Activated CD4-positive, alpha-beta T cell treated with anti-CD3 and anti-CD28 coated beads for 36 hours (primary cell): ENCODE results near the gene GRIA4. TPM values are rescaled to one million over a fixed set of nuclear protein-coding genes. Genes with fewer than 3 reads are reported as not detected.
A peak's percentile ranks its signal among the peaks of the same experiment; 100 is the strongest.

Experiments used
- ATAC-seq: fragments of 200-7000 bp; cut with Tn5 transposase; one replicate; pipeline ENCODE4 v1.10.0; 2021; ENCODE audit warnings: mild to moderate bottlenecking, moderate library complexity
- CTCF ChIA-PET: fragments of 350-600 bp; sonication (Branson Sonifier 250); formaldehyde crosslinking; loops from one replicate; lab custom pipeline; 2021; ENCODE audit warnings: antibody characterized with exemption; lab: Charles Lee
- POLR2A ChIA-PET: fragments of 350-600 bp; sonication (Branson Sonifier 250); formaldehyde crosslinking; loops from one replicate; lab custom pipeline; 2021; ENCODE audit warnings: antibody characterized with exemption, inconsistent platforms; lab: Charles Lee
- DNase-seq: peaks from one replicate; pipeline ENCODE4 v3.0.0-alpha.2; 2020
- H3K27ac Mint-ChIP-seq: one replicate; pipeline ENCODE4 v1.8.0; 2021; ENCODE audit warnings: mixed read lengths
- H3K27me3 Mint-ChIP-seq: one replicate; pipeline ENCODE4 v1.8.0; 2021; ENCODE audit warnings: mixed read lengths
- H3K36me3 Mint-ChIP-seq: one replicate; pipeline ENCODE4 v1.8.0; 2021; ENCODE audit warnings: low read depth, mixed read lengths
- H3K4me1 Mint-ChIP-seq: one replicate; pipeline ENCODE4 v1.8.0; 2021; ENCODE audit warnings: mixed read lengths
- H3K4me3 Mint-ChIP-seq: one replicate; pipeline ENCODE4 v1.8.0; 2021; ENCODE audit warnings: mild to moderate bottlenecking, moderate library complexity, mixed read lengths
- H3K9me3 Mint-ChIP-seq: one replicate; pipeline ENCODE4 v1.8.0; 2021; ENCODE audit warnings: low read depth, mixed read lengths
- intact Hi-C, 2 experiments: fragments of 100-400 bp; cut with DNase I in 1 of 2; cut with micrococcal nuclease in 1 of 2; formaldehyde crosslinking; loops; one replicate each; pipeline versions ENCODE4 v1.14.2 to v1.15.1; 2022 to 2024; cut with DNase I, micrococcal nuclease
- total RNA-seq, 2 experiments: library from RNA; stranded (reverse); gene quantifications; one replicate each; pipeline ENCODE4 v1.2.3, GENCODE V29; 2021

GRIA4 gene
- not detected for total RNA-seq

GRCh38 chr11:105609832-105610781 lies at the start of gene GRIA4:
Gene GRIA4 (plus strand): TSS chr11:105610073. CDS start chr11:105610998, 925 bp downstream.
- peaks cover 14% of the 10 kb centered on the region for H3K4me1 Mint-ChIP-seq
- ATAC-seq: peak; percentile 55
- no peaks in the 10 kb centered on the region for H3K9me3 Mint-ChIP-seq
- peak; percentile 35 for DNase-seq
- ChIA-PET CTCF (no interaction called here), POLR2A (no interaction called here)
- intact Hi-C loops: no loop called here
- peaks cover 41% of the 10 kb centered on the region for H3K27me3 Mint-ChIP-seq
- H3K27ac Mint-ChIP-seq: no peak within 1 kb of the TSS
- H3K36me3 Mint-ChIP-seq: no peaks in the 10 kb centered on the region
- H3K4me3 Mint-ChIP-seq: peak within 1 kb of the TSS; percentile 43

GRCh38 chr11:105573091-105573490 lies 36.8 kb upstream of the GRIA4 start:
- intact Hi-C loops: no loop called here
- POLR2A ChIA-PET: no interaction called here
- H3K27me3 Mint-ChIP-seq: no peaks in the 10 kb centered on the region
- no peak overlapping the region for H3K27ac Mint-ChIP-seq
- DNase-seq: no peak
- H3K36me3 Mint-ChIP-seq: no peaks in the 10 kb centered on the region
- CTCF ChIA-PET: no interaction called here
- no peaks in the 10 kb centered on the region for H3K4me1 Mint-ChIP-seq
- H3K4me3 Mint-ChIP-seq: no peak overlapping the region
- H3K9me3 Mint-ChIP-seq: no peaks in the 10 kb centered on the region
- ATAC-seq: no peak

GRCh38 chr11:105574974-105575373 lies 34.9 kb upstream of the GRIA4 start:
- intact Hi-C loops: no loop called here
- no peaks in the 10 kb centered on the region for H3K9me3 Mint-ChIP-seq
- no peaks in the 10 kb centered on the region for H3K36me3 Mint-ChIP-seq
- H3K4me3 Mint-ChIP-seq: no peak overlapping the region
- H3K4me1 Mint-ChIP-seq: no peaks in the 10 kb centered on the region
- ChIA-PET POLR2A (no interaction called here), CTCF (no interaction called here)
- DNase-seq (no peak), ATAC-seq (no peak)
- H3K27ac Mint-ChIP-seq: no peak overlapping the region
- H3K27me3 Mint-ChIP-seq: no peaks in the 10 kb centered on the region

- H3K4me1 Mint-ChIP-seq: no peaks in the 10 kb centered on the region
- no peaks in the 10 kb centered on the region for H3K27me3 Mint-ChIP-seq
- no peak for DNase-seq
- ChIA-PET CTCF (no interaction called here), POLR2A (no interaction called here)
- H3K27ac Mint-ChIP-seq: no peak overlapping the region
- intact Hi-C loops: no loop called here
- no peaks in the 10 kb centered on the region for H3K9me3 Mint-ChIP-seq
- H3K4me3 Mint-ChIP-seq: no peak overlapping the region
- H3K36me3 Mint-ChIP-seq: no peaks in the 10 kb centered on the region
- ATAC-seq: no peak
Observed at GRCh38 chr11:105577641-105578040, 32.2 kb upstream of the GRIA4 start.

- DNase-seq (no peak), ATAC-seq (no peak)
- Mint-ChIP-seq H3K4me1 (no peaks in the 10 kb centered on the region), H3K36me3 (no peaks in the 10 kb centered on the region), H3K27me3 (no peaks in the 10 kb centered on the region), H3K27ac (no peak overlapping the region), H3K4me3 (no peak overlapping the region), H3K9me3 (no peaks in the 10 kb centered on the region)
- ChIA-PET POLR2A (no interaction called here), CTCF (no interaction called here)
- intact Hi-C loops: no loop called here
Observed at GRCh38 chr11:105579111-105579510, 30.8 kb upstream of the GRIA4 start.

- CTCF ChIA-PET: no interaction called here
- no peak overlapping the region for H3K27ac Mint-ChIP-seq
- no peak for ATAC-seq
Observed at GRCh38 chr11:105582497-105582896, 27.4 kb upstream of the GRIA4 start.

GRCh38 chr11:105588001-105588400 lies 21.9 kb upstream of the GRIA4 start:
- no peak overlapping the region for H3K4me3 Mint-ChIP-seq
- no peak for ATAC-seq
- no peaks in the 10 kb centered on the region for H3K36me3 Mint-ChIP-seq
- no peak for DNase-seq
- H3K27me3 Mint-ChIP-seq: no peaks in the 10 kb centered on the region
- H3K9me3 Mint-ChIP-seq: no peaks in the 10 kb centered on the region
- ChIA-PET CTCF (no interaction called here), POLR2A (no interaction called here)
- H3K27ac Mint-ChIP-seq: no peak overlapping the region
- intact Hi-C loops: no loop called here
- no peaks in the 10 kb centered on the region for H3K4me1 Mint-ChIP-seq

More at GRCh38 chr11:105582497-105582896, 27.4 kb upstream of the GRIA4 start:
- Mint-ChIP-seq H3K4me3 (no peak overlapping the region), H3K9me3 (no peaks in the 10 kb centered on the region), H3K4me1 (no peaks in the 10 kb centered on the region), H3K36me3 (no peaks in the 10 kb centered on the region), H3K27me3 (no peaks in the 10 kb centered on the region)
- POLR2A ChIA-PET: no interaction called here
- intact Hi-C loops: no loop called here
- no peak for DNase-seq

GRCh38 chr11:105589346-105589745 lies 20.5 kb upstream of the GRIA4 start:
- intact Hi-C loops: no loop called here
- POLR2A ChIA-PET: no interaction called here
- H3K9me3 Mint-ChIP-seq: no peaks in the 10 kb centered on the region
- H3K27ac Mint-ChIP-seq: no peak overlapping the region
- no peaks in the 10 kb centered on the region for H3K36me3 Mint-ChIP-seq
- ATAC-seq: no peak
- H3K4me3 Mint-ChIP-seq: no peak overlapping the region
- no peak for DNase-seq
- H3K27me3 Mint-ChIP-seq: no peaks in the 10 kb centered on the region
- no peaks in the 10 kb centered on the region for H3K4me1 Mint-ChIP-seq
- CTCF ChIA-PET: no interaction called here

- ChIA-PET CTCF (no interaction called here), POLR2A (no interaction called here)
- intact Hi-C loops: no loop called here
- Mint-ChIP-seq H3K4me1 (no peaks in the 10 kb centered on the region), H3K36me3 (no peaks in the 10 kb centered on the region), H3K9me3 (no peaks in the 10 kb centered on the region), H3K27ac (no peak overlapping the region), H3K27me3 (no peaks in the 10 kb centered on the region), H3K4me3 (no peak overlapping the region)
- DNase-seq: no peak
- no peak for ATAC-seq
Observed at GRCh38 chr11:105592035-105592434, 17.8 kb upstream of the GRIA4 start.

- ChIA-PET POLR2A (no interaction called here), CTCF (no interaction called here)
- DNase-seq (no peak), ATAC-seq (no peak)
- Mint-ChIP-seq H3K4me1 (no peaks in the 10 kb centered on the region), H3K27ac (no peak overlapping the region), H3K9me3 (no peaks in the 10 kb centered on the region), H3K4me3 (no peak overlapping the region), H3K36me3 (no peaks in the 10 kb centered on the region), H3K27me3 (no peaks in the 10 kb centered on the region)
- intact Hi-C loops: no loop called here
Observed at GRCh38 chr11:105598371-105598770, 11.5 kb upstream of the GRIA4 start.

GRCh38 chr11:105603156-105603555 lies 6.7 kb upstream of the GRIA4 start:
- Mint-ChIP-seq H3K36me3 (no peaks in the 10 kb centered on the region), H3K27me3 (peaks cover 9% of the 10 kb centered on the region), H3K9me3 (no peaks in the 10 kb centered on the region), H3K4me1 (no peaks in the 10 kb centered on the region), H3K27ac (no peak overlapping the region), H3K4me3 (no peak overlapping the region)
- intact Hi-C loops: no loop called here
- POLR2A ChIA-PET: no interaction called here
- DNase-seq (no peak), ATAC-seq (no peak)
- CTCF ChIA-PET: no interaction called here

- Mint-ChIP-seq H3K9me3 (no peaks in the 10 kb centered on the region), H3K4me3 (no peak overlapping the region), H3K4me1 (peaks cover 14% of the 10 kb centered on the region), H3K27me3 (peaks cover 45% of the 10 kb centered on the region), H3K27ac (no peak overlapping the region), H3K36me3 (no peaks in the 10 kb centered on the region)
- DNase-seq (peak; percentile 33), ATAC-seq (peak; percentile 74)
- ChIA-PET POLR2A (no interaction called here), CTCF (no interaction called here)
- intact Hi-C loops: no loop called here
Observed at GRCh38 chr11:105609341-105609781, 512 bp upstream of the GRIA4 start.
